Subcutaneous adipose tissue (tissue), 4 donors: Measurements from ENCODE around the gene SIGLECL1. TPM values are rescaled to one million over a fixed set of nuclear protein-coding genes. Genes with fewer than 3 reads are reported as not detected.

Experiments used
- CTCF ChIP-seq: fragments of 450-650 bp; IDR thresholded peaks from one replicate; pipeline ENCODE4 v1.5.1; 2016; ENCODE audit warnings: low read depth, mild to moderate bottlenecking, control low read depth, antibody characterized with exemption, moderate library complexity
- total RNA-seq, 4 donors: library from RNA; depleted of rRNA; stranded (reverse); fragments of >200 nt; gene quantifications; one replicate each; pipeline ENCODE4 v1.1.0, GENCODE V29; 2016

Gene SIGLECL1
- total RNA-seq = not detected

- no peak for TF ChIP-seq CTCF
Observed at GRCh38 chr19:51250786-51251467, at the start of gene SIGLECL1. SIGLECL1 (plus strand) TSS chr19:51251080; CDS start chr19:51264073, 12,993 bp downstream.

GRCh38 chr19:51201712-51202111 is 49.2 kb upstream of the SIGLECL1 start:
- TF ChIP-seq CTCF = no peak

DNA sequence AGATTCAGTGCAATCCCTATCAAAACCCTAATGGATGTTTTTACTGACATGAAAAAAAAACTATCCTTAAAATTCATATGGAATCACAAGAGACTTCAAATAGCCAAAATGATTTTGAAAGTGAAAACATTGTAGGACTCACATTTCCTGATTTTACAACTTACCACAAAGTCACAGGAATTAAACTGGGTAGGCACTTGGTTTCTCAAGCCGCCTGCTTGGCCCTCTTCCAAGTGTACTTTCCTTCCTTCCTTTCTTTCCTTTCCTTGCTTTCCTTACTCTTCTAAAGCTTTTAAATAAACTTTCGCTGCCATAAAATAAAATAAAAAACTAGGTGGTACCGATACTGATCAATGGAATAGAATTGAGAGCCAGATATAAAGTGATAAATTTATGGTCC is 47.0 kb upstream of the SIGLECL1 start:
- TF ChIP-seq CTCF = no peak

- no peak for TF ChIP-seq CTCF
Observed at GRCh38 chr19:51204321-51204720, 46.6 kb upstream of the SIGLECL1 start.

- no peak for TF ChIP-seq CTCF
Observed at GRCh38 chr19:51207747-51208146, 43.1 kb upstream of the SIGLECL1 start.

GRCh38 chr19:51210191-51210784 is 40.6 kb upstream of the SIGLECL1 start:
- TF ChIP-seq CTCF = no peak

GRCh38 chr19:51211833-51212232 is 39.0 kb upstream of the SIGLECL1 start:
- no peak for TF ChIP-seq CTCF
